GM18505 (cell line): ENCODE measurements around the gene ARPP21.

ENCODE experiments used
- ATAC-seq: cut with Tn5 transposase; IDR thresholded peaks from one replicate; pipeline ENCODE4 v1.9.1; 2021; ENCODE audit not compliant: unreplicated experiment
- POLR2A ChIP-seq: IDR thresholded peaks from 4 replicates; pipeline ENCODE4 v1.6.1; 2011; ENCODE audit warnings: borderline replicate concordance; ENCODE audit not compliant: insufficient read depth, insufficient read length; ENCODE audit errors: extremely low read depth

The ARPP21 gene

DNA sequence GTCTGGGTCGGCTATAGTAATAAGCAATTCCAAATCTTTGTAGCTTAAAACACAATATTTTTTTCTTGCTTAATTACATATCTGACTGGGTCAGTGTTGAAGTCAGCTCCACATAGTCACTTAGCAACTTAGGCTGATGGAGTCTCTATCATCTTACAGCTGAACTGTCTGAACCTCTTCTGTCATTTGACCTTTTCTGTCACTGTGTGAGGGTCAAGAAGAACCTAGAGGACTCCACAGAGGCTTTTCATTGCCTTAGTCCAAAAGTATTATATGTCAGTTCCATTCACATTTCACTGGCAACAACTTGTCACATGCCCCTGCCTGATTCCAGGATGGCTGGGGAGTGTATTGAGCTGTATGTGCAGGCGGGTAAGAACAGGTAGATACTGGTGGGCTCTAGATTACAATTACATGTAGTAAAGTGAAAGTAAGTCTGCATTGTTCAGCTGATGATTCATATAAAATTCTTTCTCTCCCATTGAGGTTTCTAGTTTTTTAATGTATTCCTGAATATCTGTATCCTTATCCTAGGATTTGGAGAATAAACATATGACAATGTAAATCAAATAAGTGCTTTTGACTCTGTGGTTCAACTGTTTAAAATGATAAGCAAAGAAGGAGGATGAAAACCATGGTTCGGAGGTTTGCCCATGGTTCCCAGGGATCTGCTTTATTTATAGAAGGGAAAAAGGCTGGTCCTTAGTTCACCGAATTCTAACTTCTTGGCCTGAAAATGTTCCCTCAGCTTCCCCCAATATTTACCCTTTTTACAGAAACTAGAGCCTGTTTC is 5.8 kb upstream of the ARPP21 start:
- ATAC-seq, result no peak
- TF ChIP-seq POLR2A, result no peak

DNA sequence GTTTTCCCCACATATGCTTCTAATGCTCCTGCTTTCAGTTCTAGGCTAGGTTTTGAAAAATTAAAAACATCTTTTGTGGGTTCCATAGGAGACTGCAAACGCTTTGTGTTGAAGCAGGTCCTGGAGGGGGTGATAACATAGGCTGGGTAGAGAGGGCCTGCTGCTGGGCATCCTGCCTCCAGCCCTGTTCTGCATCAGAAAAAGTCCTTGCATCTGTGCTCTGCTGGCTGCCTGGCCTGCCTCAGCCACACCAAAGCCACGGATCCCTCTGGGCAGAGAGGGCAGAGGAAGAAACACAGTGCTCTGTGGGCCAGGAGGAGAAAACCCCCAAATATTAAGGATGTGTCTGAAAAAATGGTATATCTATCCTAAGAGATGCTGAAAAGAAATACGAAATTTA is 3.9 kb upstream of the ARPP21 start:
- ATAC-seq, result no peak
- no peak for TF ChIP-seq POLR2A

DNA sequence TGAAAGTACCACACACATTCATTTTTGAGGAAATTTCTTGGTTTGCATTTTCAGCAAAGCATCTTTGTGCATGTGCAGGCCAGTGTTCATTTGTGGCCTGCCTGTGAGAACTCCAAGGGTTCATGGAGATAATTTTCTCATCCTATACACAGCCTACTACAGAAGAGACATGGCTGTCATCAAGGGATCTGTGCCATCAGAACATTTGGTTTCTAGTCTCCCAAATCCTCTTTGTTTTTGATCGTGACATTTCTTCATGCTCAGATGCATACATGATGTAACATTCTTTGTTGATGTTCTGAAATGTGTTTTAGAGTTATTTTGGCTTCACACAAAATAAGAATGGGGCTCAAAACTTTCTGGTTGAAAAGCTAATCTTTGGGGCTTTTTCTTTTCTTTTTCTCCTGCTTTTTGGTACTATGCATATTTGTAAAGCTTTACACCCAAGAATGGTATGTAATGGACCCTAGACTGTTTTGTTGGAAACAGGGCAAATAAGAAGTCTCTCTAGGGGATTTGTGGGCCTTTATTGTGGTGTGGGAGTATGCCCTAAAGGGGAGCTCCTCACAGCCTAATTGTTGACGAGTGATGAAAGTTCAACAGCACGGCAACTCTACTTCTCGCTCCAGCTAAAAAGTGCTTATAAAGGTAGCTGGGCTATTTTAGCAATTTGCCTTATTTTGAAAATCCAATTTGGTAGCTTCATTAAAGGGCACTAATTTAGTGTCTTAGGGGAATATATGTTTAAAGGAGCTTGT is 3.2 kb upstream of the ARPP21 start:
- ATAC-seq, result no peak
- TF ChIP-seq POLR2A, result no peak

DNA sequence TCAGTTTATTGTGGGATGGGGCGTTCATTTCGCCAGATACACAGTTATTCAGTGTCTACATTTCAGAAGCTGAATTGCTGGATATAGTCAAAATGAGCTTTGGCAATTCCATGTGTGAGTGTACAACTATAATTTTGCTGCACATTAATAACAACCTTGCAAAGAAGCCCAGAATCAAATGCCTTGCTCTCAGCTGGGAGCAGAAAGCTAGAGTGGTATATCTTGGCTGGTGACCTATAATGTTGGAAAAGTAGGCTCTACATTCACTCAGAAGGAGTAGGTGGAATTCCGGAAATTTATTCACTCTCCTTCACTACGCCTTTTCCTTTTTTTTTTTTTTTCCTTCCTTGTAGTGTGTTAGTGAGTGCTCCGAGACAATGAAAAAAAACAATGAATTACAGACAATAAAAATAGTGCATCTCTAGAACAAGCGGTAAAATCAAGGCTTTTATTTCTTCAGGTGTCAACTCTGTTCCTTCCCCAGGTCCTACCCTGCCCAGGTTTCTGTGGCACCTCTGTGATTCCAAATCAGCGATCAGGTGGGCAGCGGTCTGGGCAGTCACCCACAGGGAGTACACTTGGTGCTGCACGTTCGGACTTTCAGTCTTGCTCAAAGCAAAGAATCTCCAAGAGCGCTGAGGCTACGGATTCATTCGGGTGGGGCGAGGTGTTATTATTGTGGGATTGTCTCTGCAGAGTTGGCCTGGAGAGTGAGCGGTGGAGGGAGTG is 910 bp upstream of the ARPP21 start:
- no peak for ATAC-seq
- TF ChIP-seq POLR2A, result no peak

DNA sequence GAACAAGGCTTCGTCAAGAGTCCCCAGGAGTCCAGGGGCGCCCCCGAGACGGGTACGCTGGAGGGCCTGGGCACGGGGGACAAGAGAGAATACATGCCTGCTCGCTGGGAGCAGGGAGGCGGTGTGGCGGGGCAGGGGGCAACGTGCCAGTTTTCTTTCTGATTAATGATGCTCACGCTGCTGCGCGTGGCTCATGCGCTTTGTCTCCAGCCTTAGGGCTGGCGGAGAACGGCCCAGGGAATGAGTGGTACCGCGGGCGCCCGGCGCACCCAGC is 408 bp upstream of the ARPP21 start:
- TF ChIP-seq POLR2A, result no peak
- no peak for ATAC-seq

DNA sequence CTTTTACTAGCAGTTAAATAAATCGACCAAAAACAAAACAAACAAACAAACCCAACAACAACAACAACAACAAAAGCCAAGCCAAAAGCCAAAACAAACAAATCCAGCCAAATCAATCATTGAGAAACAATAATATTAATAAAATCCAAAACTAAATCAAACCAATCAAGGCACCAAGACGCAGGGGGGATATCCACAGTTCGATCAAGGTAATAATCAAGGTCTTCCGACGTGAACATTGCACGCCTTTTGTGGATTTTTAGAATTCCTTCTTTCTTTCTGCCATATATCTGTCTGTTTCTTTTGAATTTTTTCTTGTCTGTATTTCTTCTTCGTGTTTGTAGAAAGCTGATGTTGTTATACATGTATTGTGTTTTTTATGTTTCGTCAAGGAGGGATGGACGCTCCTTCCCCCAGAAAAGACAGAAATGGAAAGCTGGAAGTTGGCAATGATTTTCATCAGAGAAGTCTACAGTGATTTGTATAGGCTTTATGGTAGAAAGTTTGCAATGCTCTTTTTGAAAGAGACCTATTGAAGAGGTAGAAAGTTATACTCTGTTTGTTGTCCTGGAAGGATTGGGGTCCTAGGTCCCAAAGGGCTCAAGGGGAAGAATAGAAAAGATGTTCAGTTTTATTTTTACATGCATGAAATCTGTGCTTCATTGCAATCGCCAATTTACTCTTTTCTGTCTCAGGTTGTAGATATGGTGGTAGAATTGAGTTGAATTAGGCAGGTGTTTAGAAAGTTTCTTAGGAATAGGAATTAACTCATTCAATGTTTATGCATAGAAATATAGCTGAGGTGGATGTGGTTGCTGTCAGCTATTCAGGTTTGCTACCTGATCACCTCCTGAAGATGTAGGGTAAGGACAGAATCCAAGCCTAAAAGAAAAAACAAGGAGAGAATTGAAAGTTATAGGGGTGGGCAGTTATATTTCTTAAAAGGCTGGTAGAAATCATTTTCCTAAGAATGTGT is 1.2 kb downstream of the ARPP21 start:
- no peak for TF ChIP-seq POLR2A
- ATAC-seq, result no peak

DNA sequence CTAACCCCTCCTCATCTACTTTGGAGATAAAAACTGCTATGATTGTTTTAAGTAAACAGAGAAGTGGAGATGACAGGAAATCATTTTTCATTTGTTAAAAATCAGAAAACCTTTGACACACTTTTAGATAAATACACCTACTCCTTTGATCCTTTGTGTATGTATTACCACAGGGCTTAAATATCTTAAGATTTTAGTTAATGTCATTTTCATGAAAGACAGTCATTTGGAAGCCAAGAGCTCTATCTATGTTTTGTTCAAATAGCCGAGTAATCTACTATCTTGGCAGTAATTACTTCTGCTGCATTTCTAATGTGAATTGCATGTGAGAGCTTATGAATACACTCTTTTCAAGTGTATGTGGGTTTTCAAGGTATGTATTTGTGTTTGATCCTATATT is 2.0 kb downstream of the ARPP21 start:
- ATAC-seq, result no peak
- no peak for TF ChIP-seq POLR2A

DNA sequence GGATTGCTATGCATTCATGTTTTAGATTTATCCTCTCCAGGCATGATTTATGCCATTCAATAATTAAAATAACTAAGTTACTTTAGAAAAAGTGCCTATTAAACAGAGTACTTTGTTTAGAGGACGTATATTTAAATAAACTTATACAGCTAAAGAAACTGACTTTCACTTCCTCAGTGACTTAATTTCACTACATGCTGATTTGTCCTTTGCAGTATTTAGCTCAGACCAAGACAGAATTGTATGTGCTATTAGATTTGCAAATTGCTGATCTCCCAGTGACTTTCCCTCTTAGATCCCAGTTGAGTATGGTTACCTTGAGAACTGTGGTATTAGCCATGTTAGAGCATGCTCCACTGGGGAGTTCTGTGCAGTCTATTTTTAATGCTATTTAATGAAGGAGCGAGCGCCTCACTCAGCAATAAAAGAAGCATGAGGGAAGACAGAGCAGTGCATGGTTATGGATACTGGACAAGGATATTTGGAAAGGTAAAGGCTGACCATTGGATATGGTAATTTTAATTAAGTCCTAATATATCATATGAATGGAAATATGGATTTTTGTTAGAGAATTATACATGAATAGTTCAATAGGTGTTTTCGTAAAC is 2.7 kb downstream of the ARPP21 start:
- TF ChIP-seq POLR2A, result no peak
- peak; percentile 50 for ATAC-seq

DNA sequence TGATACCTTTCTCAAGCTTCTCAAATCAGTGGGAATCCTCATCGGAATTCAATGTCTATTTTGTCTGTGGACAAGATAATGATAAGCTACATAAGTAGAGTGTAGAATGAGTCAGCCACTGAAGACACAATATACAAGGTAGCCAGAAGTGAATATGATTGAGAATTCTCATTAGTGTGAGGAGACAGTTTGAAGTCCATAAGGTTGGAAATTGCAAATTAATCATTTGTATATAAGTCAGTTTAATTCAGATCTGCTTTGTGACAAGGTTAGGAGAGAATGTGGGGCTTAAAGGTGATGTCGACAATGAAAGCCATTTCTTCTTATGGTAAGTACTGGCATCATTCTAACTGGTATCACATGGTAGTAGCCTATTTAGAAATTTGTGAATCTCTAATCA is 4.2 kb downstream of the ARPP21 start:
- no peak for TF ChIP-seq POLR2A
- no peak for ATAC-seq

DNA sequence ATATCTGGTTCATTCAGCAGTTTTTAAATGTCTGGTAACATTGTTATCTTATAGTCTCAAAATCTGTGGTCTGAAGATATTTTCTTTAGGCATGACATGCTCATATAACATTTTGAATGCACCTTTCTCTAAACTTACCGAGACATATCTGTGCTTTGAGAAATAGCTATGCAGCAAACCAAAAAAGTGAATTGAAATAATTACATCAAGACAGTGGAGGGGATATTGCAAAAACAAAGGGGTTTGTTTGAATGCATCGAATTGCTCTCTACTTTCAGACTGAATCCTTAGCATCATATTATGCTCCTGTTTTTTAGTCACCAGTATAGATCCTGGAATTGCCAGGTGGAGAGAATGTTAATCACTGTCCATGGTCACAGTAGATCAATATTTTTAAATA is 5.1 kb downstream of the ARPP21 start:
- ATAC-seq, result no peak
- TF ChIP-seq POLR2A, result no peak

DNA sequence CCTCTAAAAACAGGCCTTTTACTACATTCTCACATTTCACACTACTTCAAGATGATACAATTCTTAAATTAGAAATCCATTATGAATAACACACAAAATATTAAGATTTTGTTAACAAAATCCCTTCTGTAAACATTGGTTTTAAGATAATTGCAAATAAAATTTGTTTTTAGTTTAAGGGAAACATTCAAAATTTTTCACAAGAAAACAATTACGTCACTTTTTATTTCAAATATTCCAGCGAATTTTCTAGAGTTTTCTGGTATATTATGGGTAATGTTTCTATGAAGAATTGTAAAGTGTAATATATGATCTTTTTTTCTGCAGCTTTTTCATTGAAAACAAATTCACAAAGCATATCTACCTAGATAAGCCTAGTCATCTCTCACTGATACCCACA is 5.9 kb downstream of the ARPP21 start:
- no peak for ATAC-seq
- no peak for TF ChIP-seq POLR2A

DNA sequence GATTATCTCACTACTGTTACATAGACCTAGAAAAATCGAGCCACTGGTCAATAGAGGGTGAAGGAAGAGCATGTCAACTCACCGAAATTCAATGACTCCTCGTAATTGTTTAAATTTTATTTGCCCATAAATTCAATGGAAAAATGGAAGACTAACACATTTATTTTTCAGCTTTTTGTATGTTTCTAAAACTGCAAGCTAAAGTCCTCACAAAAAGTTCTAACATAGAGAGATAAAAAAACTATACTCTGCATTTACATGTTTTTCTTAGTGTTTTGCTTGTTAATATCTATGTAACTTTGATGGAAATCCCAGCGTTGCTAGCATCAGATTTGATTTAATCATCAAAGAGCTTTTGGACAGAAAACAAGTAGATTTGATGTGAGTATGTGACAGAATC is 6.8 kb downstream of the ARPP21 start:
- no peak for TF ChIP-seq POLR2A
- ATAC-seq, result no peak
